Measurements from ENCODE around the gene CEBPA.

GRCh38 chr19:33275559-33275932, 26.8 kb downstream of the CEBPA start:
- TF ChIP-seq CTCF (IDR thresholded peaks at IDR 0.05; ENCODE audit: low read depth, low read length, missing input control) (no peak), ZBTB33 (IDR thresholded peaks at IDR 0.05) (no peak), ATF3 (IDR thresholded peaks at IDR 0.05) (no peak), RAD21 (IDR thresholded peaks at IDR 0.05) (no peak), HNF4G (IDR thresholded peaks at IDR 0.05) (no peak)

All from liver (tissue), 3 donors.